GM21423 (cell line): ENCODE data around the gene PPP6R3.

ENCODE experiments used
- ATAC-seq: cut with Tn5 transposase; IDR thresholded peaks from one replicate; pipeline ENCODE4 v1.9.1; 2021; ENCODE audit warnings: mild to moderate bottlenecking, moderate library complexity; ENCODE audit not compliant: unreplicated experiment

PPP6R3 gene

GRCh38 chr11:68641880-68642279 is 181.3 kb downstream of the PPP6R3 start:
- no peak for ATAC-seq

GRCh38 chr11:68643585-68643984 is 183.0 kb downstream of the PPP6R3 start:
- no peak for ATAC-seq

DNA sequence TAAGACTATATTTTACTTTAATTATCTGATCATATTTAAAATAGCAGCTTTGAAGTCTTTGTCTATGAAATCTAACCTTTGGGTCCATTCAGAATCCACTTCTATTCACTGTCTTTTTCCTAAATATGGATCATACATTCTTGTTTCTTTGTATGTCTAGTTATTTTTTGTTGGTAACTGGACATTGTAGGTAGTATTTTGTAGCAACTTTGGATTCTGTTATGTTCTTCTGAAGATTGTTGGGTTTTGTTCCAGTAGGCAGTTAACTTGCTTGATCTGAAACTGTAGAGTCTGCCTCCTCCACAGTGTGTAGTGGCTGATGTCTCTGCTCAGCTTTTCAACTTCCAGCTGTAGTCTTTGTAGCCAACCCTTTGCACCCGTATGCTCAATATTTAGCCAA is 186.3 kb downstream of the PPP6R3 start:
- no peak for ATAC-seq

DNA sequence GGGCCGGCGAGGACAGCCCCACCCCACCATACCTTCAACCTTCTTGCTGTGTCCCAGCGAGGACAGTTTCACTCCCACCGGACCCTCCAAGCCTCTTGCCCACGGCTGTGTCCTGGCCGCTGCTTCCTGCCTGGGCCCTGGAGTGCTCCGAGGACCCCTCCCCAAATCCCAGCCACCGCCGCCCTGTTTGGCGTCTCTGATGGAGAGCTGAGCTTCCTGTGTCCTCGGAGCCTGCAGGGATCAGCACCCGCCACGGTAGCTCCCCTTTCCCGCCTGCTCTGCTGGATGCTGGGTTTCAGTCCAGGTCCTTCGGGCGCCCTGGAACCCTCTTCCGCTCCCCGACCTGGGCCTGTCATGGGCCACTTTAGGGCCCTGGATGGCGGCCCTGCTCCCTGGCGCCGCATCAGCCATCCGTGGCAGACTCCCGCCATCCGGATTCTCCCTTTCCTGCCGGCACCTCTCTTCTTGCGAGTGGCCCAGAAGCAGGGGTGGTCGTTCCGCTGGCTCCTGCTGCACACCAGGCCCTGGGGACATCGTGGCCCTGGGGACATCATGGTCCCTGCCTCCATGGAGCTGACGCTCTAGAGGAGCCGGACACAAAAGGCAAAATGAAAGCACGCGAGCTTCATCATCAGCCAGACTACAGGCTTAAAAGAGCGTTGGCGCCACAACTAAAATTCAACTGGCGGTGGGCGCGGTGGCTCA is 189.5 kb downstream of the PPP6R3 start:
- ATAC-seq, result no peak

- ATAC-seq, result no peak
Measured at GRCh38 chr11:68650801-68651200, 190.2 kb downstream of the PPP6R3 start.

GRCh38 chr11:68651208-68651984 is 190.8 kb downstream of the PPP6R3 start:
- no peak for ATAC-seq

GRCh38 chr11:68651985-68652682 is 191.6 kb downstream of the PPP6R3 start:
- ATAC-seq, result no peak

DNA sequence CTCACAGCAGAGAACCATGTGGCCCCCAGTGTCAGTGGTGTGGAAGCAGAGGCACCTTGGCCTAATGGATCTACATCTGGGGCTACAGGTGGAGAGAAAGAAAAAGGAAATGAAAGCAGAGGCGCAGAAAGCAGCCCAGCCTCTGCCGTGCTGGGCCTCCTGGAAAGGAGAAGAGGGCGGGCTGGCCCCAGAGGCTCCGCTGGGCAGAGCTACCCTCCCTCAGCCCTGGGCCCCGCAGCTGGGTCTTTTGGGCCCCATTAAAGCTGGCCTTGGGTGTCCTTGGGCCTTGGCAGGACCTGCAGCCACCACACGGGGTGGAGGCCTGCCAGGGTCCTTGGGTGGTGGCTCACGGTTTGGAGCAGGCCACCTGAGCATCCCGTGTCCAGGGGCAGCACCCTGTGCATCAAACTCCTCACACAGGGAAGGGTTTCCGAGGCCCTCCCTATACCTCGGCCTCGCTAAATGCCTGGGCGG is 192.2 kb downstream of the PPP6R3 start:
- ATAC-seq, result no peak

DNA sequence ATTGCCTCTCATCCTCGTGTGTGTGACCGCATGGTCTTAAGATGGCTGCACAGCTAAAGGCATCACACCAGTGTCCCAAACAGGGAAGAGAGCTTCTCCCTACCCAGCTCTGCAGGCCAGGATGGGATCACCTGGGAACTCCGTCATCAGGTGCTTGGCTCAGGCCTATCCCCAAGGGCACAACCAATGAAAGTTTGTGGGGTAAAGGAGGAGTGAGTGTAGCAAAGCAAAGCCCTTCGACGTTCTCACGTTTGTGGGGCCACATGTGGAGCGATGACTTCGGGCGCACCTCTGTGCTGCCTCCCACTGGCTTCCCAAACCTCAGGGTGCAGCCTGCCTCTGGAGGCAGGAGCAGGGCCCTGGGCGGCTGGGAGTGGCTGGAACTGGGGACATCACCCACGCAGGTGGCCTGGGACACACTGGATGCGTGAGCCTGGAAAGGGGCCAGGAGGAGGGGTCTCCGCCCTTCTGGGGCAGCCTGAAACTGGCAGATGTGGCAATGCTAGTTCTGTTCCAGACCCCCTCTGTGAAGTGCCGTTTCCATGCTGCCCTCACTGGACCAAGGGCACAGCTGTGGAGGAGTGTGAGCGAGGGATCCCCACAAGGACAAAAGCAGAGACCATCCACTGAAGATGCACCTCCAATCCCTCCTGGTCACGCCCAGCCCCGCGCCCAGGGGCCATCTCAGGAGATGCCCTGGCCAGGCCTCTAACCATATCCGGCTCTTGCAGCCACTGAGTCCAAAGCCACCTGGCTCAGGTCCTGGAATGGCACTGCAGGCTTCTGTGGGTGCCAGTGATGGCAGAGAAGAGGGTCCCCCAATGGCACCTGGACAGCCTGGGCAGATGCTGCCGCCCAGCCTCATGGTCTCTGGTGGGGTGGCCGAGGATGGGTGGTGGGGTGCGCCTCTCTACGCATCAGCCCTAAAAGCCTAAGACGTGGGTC is 193.2 kb downstream of the PPP6R3 start:
- ATAC-seq, result no peak

GRCh38 chr11:68654978-68655377 is 194.4 kb downstream of the PPP6R3 start:
- ATAC-seq, result no peak

DNA sequence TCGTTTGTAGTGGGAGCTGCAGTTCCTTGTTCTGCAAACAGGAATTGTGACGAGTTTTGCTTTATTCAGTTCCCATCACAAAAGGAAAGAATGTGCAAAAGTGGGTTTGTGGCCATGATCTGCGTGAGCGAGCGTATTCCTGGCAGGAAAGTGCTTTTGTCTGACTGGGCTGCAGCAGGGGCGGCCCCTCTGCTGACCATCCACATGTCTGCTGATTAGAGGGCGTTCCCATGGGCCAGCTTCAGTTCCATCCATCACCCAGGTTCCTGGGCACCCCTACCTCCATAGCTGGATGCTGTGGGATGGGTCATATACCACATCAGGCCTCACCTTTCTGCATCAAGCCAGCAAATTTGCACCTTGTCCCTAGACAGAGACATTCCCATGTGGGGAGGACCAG is 194.9 kb downstream of the PPP6R3 start:
- ATAC-seq, result no peak

- ATAC-seq, result no peak
Measured at GRCh38 chr11:68655806-68656205, 195.3 kb downstream of the PPP6R3 start.

DNA sequence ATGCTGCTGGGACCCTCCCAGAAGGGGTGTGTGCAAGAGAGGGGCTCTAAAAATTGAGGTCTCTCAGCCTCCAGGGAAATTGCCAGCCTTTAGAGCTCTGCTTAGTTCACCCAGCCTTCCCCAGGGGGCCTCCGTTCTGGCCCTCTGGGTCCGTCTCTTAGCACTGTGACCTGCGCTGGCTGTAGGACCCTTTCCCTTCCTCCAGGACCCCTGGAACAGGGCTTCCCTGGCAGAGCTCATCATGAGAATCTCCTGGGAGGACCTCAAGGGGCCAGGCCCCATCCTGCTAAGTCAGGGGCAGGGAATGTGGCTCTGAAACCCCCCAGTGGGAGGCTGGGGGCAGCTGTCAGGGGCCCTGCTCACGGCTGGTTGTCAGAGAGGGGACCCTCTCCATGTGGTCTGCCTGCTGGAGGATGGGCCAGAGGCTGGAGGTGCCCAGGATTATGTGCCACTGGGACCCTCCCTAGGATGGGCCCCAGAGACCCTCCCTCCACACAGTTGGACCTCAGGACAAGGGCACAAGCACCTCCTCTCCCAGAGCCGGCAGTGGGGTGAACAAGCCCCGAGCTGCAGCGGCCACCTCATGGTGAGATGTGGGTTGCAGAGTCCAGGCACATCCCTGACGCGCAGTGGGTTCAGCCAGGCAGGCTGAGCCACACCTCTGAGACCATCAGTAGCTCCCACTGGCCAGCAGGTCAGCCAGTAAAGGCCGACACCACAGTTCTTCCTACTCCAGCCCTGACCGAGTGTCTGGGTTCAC is 196.6 kb downstream of the PPP6R3 start:
- ATAC-seq, result no peak

- no peak for ATAC-seq
Measured at GRCh38 chr11:68658097-68658496, 197.5 kb downstream of the PPP6R3 start.

- ATAC-seq, result no peak
Measured at GRCh38 chr11:68658661-68659060, 198.1 kb downstream of the PPP6R3 start.

DNA sequence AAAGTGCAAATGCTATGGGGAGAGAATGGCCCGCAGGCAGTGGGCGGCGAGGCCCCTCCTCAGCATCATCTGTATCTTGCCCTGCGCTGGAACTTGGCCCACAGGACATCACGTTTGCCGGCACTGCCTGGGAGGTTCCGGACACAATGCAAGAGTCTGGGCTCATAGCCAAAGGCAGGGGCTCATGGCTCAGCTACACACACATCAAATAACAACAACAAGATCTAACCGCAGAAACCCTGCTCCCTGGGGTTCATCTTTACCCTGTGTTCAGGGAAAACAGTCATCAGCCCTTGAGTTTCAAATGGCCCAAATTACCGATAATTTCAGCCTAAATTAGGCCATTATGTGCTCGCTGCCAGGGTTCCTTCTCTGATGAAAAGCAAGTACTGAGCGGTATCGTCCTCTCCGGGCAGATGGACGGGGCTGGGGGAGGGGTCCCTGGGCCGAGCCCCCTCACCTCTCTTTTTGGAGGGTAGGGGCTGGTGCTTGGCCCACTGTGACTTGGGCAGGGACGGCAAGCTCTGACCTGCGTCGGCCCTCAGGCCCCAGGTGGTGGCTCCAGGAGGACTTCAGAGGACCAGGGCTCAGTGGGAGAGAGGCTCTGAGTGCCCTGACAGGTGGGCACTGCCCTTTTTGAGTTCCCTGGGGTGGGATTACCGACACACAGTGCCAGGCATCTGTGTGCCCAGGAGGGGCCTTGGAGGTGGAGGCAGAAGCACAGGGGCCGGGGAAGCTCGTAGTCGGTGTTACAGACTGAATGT is 198.8 kb downstream of the PPP6R3 start:
- ATAC-seq, result no peak

GRCh38 chr11:68660066-68660810 is 199.7 kb downstream of the PPP6R3 start:
- ATAC-seq, result no peak

GRCh38 chr11:68661014-68661413 is 200.5 kb downstream of the PPP6R3 start:
- no peak for ATAC-seq
